ENCODE measurements around the gene SYT2. TPM values are rescaled to one million over a fixed set of nuclear protein-coding genes. Genes with fewer than 3 reads are reported as not detected.
"Not testable (repeated sequence)": the region's sequence is repeated elsewhere in the genome, so short reads cannot be mapped to it uniquely, and the experiment has no call there.

Gene SYT2
- total RNA-seq, 4 donors from 2014 or later, result 0.23 to 0.59 TPM; not detected in 2

DNA sequence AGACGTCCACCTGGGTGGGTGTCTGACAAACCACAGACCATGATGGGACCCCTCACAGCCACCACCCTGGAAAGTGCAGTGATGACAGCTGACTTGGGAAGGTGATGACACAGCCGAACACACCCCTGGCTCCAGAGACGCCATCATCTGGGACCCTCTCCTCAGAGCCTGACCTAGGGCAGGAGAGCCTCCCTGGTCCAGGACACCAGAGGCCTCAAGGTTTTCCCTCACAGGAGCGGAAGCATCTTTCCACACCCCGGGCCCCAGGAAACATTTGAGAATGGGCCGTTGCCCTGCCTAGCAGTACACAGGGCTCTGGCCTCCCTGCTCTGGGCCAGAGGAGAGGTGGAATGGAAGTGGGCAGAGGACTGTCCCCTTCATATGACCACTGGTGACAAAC is 79.7 kb downstream of the SYT2 start:
- WGBS, 2 donors (ENCODE audit: low coverage in 1 of 2), result no CpG with 5 or more reads among the region's 6 CpGs

DNA sequence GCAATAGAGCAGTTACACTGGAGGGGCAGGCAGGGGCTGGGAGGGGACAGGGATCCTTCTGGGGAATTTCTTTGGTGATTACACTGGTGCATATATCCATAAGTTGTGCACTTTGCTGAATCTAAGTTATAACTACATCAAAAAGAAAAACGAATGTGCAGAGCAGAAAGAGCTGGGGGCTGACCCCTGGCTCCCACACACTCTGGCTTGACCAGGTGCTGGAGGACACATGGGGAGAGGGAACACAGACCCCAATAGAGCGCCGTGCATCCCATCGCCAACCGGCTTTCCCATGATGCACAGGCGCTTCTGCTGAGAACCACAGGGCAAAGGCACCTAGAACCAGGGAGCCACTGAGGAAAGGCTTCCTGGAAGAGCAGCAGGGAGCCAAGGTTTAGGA is 80.2 kb downstream of the SYT2 start:
- H3K4me3 ChIP-seq, ATAC-seq, H3K36me3 ChIP-seq, H3K27ac ChIP-seq, H3K9me3 ChIP-seq, H3K4me1 ChIP-seq: not testable (repeated sequence)
- 72 to 89% methylated on average over 3 to 6 of the region's 6 CpGs for WGBS, 2 donors (ENCODE audit: low coverage in 1 of 2)
- H3K27me3 ChIP-seq, result peaks cover 31% of the 10 kb centered on the region

More for the DNA sequence above, 79.7 kb downstream of the SYT2 start:
- no peak for ATAC-seq
- TF ChIP-seq EP300 (IDR thresholded peaks at IDR 0.05), result no peak
- TF ChIP-seq, protein P1, sequence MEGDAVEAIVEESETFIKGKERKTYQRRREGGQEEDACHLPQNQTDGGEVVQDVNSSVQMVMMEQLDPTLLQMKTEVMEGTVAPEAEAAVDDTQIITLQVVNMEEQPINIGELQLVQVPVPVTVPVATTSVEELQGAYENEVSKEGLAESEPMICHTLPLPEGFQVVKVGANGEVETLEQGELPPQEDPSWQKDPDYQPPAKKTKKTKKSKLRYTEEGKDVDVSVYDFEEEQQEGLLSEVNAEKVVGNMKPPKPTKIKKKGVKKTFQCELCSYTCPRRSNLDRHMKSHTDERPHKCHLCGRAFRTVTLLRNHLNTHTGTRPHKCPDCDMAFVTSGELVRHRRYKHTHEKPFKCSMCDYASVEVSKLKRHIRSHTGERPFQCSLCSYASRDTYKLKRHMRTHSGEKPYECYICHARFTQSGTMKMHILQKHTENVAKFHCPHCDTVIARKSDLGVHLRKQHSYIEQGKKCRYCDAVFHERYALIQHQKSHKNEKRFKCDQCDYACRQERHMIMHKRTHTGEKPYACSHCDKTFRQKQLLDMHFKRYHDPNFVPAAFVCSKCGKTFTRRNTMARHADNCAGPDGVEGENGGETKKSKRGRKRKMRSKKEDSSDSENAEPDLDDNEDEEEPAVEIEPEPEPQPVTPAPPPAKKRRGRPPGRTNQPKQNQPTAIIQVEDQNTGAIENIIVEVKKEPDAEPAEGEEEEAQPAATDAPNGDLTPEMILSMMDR (IDR thresholded peaks at IDR 0.05), result no peak
- TF ChIP-seq POLR2AphosphoS5 (IDR thresholded peaks at IDR 0.05), result no peak
- TF ChIP-seq POLR2A (IDR thresholded peaks at IDR 0.05), result no peak
- no peak overlapping the region for H3K4me3 ChIP-seq
- no peaks in the 10 kb centered on the region for H3K36me3 ChIP-seq
- H3K27ac ChIP-seq, result no peak overlapping the region
- H3K9me3 ChIP-seq, result no peaks in the 10 kb centered on the region
- peaks cover 36% of the 10 kb centered on the region for H3K27me3 ChIP-seq
- H3K4me1 ChIP-seq, result peaks cover 0 to 3% (median 0%) of the 10 kb centered on the region in 3 donors

DNA sequence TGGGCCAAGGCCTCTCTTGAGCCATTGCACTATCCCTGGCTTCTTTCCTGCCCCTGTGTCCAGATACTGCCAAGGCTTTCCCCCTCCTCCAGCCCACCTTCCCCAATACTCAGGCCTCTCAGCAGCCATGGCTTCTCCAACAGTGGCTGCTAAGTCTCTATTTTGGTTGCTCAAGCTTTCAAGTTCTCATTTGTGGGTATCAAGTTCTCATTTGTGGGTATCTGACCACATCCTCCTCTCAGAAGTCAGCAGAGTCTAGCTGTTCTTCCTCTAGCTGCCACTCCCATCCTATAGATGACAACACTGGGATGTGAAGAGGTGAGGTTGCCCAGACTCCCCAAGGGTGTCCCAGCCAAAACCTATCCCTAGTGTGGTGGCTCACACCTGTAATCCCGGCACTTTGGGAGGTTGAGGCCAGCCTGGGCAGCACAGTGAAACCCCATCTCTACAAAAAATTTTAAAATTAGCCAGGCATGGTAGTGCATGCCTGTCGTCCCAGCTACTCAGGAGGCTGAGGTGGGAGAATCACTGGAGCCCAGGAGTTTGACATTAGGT is 80.9 kb downstream of the SYT2 start:
- H3K36me3 ChIP-seq, H3K27ac ChIP-seq, H3K4me1 ChIP-seq, H3K9me3 ChIP-seq, ATAC-seq, H3K4me3 ChIP-seq: not testable (repeated sequence)
- peaks cover 30% of the 10 kb centered on the region for H3K27me3 ChIP-seq
- WGBS, 2 donors (ENCODE audit: low coverage in 1 of 2), result 80% methylated on average over 1 of the region's 2 CpGs; no CpG with 5 or more reads in 1 of the 2 donors

DNA sequence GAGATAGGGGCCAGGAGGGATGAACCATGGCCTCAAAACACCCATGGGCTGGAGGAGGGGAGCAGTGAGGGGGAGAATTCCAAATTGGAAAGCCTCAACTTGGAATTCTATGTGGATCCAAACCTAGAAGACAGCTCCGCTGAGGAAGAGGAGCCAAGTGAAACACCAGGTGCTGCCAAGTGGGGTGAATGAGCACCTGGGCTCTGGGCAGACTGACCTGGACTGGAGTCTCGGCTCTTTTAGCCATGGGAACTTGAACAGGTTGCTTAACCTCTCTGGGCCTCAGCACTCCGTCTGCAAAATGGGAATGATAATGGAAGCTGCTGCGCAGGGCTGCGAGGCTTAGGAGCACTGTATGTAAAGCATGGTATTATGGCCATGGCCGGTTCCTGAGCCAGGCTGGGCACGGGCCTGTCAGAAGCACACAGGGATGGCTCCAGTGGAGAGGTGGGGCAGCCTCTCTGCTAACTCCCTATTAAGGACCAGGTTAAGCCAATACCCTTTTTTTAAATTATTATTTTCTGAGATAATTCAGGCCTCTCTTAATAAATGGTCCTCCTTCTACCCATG is 81.5 kb downstream of the SYT2 start:
- H3K27me3 ChIP-seq, result peaks cover 30% of the 10 kb centered on the region
- no peak overlapping the region for H3K27ac ChIP-seq
- TF ChIP-seq POLR2AphosphoS5 (IDR thresholded peaks at IDR 0.05) (no peak), POLR2A (IDR thresholded peaks at IDR 0.05) (no peak), EP300 (IDR thresholded peaks at IDR 0.05) (no peak)
- TF ChIP-seq, protein P1 (IDR thresholded peaks at IDR 0.05), result no peak
- H3K9me3 ChIP-seq, result no peaks in the 10 kb centered on the region
- no peaks in the 10 kb centered on the region for H3K36me3 ChIP-seq
- ATAC-seq, result no peak
- no peak overlapping the region for H3K4me3 ChIP-seq
- peaks cover 0 to 12% (median 0%) of the 10 kb centered on the region in 3 donors for H3K4me1 ChIP-seq
- WGBS, 2 donors (ENCODE audit: low coverage in 1 of 2), result 81% methylated on average over 6 of the region's 7 CpGs; no CpG with 5 or more reads in 1 of the 2 donors

DNA sequence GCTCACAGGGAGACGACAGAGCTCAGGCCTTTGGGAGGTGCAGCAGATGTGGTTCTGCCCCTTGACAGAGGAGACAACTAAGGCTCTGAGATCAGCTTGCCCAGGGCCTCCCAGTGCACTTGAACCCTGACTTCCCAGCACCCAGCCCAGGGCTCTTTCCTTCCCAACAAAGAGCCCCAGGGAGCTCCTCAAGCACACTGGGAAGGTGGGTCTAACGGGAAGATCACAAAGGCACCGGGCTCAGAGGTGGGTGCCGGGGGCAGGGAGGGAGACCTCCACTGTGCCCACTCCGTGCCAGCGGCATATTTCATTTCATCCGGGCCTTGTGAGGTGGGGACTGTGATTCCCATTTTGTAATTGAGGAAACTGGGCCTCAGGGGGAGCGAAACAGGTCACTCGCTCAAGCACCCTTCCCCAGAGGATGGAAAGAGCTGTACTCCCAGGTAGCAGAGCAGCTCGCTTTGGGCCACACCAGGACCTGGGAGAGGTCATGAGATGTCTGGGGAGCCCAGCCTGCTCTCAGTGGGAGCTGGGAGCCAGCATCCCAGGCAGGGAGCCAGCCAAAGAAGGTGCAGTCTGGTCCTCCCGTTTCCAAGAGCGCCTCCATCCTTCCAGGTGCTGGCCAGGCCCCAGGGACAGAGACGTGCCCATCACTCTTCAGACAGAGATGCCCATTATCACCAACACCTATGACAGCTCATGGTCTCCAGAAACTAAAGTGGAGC is 82.3 kb downstream of the SYT2 start:
- WGBS, 2 donors (ENCODE audit: low coverage in 1 of 2), result 50 to 73% methylated on average over 2 to 3 of the region's 13 CpGs
- no peak overlapping the region for H3K27ac ChIP-seq
- no peak for ATAC-seq

DNA sequence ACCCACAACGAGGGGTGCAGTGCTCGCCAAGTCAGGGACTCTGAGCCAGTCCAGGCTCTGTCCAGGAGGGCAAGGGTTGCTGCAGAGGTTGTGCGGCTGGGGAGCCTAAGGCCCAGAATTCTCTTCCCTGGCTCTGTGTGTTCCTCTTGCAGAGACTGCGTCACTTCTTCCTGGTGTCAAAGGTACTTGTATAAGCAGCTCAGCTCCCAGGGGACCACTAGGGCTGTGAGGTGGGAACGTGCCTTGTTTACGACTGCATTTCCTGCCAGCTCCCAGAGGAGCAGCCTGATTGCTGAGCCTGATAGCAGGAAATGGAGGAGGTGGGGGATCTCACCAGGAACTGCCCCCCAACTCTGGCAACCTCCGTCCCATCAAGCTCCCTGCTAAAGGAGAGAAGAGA is 83.2 kb downstream of the SYT2 start:
- H3K9me3 ChIP-seq, H3K27ac ChIP-seq, H3K4me3 ChIP-seq, H3K36me3 ChIP-seq, ATAC-seq: not testable (repeated sequence)
- Histone ChIP-seq H3K4me1 (peaks cover 0 to 26% (median 4%) of the 10 kb centered on the region in 3 donors), H3K27me3 (peaks cover 25% of the 10 kb centered on the region)
- no CpG with 5 or more reads among the region's 7 CpGs for WGBS, 2 donors (ENCODE audit: low coverage in 1 of 2)

More for the DNA sequence above, 82.3 kb downstream of the SYT2 start:
- H3K4me1 ChIP-seq, result peaks cover 0 to 19% (median 4%) of the 10 kb centered on the region in 3 donors
- no peaks in the 10 kb centered on the region for H3K36me3 ChIP-seq
- no peak overlapping the region for H3K4me3 ChIP-seq
- no peak for TF ChIP-seq EP300 (IDR thresholded peaks at IDR 0.05)
- TF ChIP-seq POLR2AphosphoS5 (IDR thresholded peaks at IDR 0.05), result no peak
- TF ChIP-seq, protein P1 (IDR thresholded peaks at IDR 0.05), result no peak
- no peak for TF ChIP-seq POLR2A (IDR thresholded peaks at IDR 0.05)
- no peaks in the 10 kb centered on the region for H3K9me3 ChIP-seq
- peaks cover 30% of the 10 kb centered on the region for H3K27me3 ChIP-seq

Data from gastroesophageal sphincter (tissue), 4 donors.